GM04503 (cell line): ENCODE results near the gene SDCCAG8.
A peak's percentile ranks its signal among the peaks of the same experiment; 100 is the strongest.
"Not testable (repeated sequence)": the region's sequence is repeated elsewhere in the genome, so short reads cannot be mapped to it uniquely, and the experiment has no call there.

Source experiments
- DNase-seq: peaks from one replicate; pipeline ENCODE4 v3.0.0-alpha.2; 2012; ENCODE audit warnings: low read depth

The SDCCAG8 gene

DNA sequence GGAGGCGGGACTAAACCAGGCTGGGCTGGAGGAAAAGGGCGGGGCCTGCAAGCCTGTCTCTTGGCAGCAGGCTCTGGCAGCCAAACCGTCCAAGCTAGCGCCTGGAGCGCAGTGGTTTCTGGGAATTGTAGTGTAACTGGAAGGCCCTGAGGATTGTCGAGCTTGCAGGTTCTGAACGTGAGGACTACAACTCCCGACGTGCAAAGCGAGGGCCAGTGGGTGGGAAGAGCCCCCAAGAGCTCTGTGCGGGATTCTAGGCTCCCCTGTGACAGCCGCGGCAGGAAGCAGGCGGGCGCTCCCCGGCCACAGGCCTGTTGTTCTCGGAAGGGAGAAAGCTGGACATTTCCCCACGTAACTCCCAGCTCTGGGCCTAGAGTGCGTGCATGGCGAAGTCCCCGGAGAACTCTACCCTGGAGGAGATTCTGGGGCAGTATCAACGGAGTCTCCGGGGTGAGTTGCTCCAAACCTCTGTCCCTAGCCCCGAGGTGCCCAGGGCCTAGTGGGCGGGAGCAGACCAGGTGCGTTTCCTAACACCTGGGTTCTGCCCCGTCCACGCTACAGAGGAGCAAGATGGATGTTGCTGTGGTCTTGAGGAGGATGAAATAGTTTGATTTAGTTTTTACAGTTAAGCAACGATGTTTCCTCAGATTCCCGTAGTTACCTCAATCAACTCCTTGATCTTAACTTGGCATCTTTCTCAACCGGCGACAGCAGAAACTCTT lies at the start of gene SDCCAG8:
TSS of gene SDCCAG8 (plus strand) at position 251 of the 722 bp plus-strand sequence. CDS start at position 384, 133 bp downstream.
- peak; percentile 97 for DNase-seq

DNA sequence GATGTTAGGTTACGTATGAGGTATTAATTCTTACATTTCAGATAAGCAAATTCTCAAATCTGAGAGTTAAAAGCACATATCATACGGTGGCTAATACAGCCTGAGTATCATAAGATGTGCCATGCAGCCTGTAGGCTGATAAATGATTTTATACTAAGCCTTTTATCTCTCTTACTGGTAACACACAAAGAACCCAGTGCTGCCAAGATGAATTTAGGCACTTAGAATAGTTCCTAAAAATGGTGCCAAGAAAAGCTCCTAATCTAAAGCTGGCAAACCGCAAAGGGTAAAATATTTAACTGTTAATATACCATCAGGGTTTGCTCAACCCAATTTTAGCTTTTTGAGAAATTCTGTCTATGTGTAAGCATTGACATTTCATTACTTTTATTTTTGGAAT lies 43.9 kb upstream of the SDCCAG8 start:
- not testable (repeated sequence) for DNase-seq

DNA sequence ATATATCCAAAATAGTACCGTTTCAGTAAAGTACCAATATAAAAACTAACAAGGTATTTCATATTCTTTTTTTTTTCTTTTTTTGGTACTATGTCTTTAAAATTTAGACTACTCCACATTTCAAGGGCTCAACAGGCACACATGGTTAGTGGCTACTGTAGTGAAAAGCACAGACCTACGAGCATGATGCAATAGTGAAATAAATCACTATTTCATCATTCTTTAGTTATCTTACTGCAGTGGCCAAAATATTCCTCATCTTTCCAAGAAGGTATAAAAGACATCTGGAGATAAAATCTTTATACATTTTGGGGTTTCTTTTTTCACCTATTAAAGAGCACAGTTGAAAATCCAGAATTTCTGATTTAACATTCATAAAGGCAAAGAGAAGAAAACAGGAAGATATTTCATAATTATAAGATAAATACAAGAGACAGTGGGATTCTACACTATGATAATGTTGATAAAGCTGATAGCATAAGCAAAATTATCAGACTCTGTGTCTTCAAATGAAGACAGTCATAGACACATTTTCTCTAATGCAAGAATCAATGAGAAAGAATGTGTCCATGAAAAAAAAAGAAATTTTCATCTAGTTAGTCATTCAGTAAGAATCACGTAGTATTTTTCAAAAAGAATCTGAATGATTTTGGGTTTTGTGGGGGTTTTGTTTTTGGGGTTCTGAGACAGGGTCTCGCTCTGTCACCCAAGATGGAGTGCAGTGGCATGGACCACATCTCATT lies 42.6 kb upstream of the SDCCAG8 start:
- DNase-seq = no peak

DNA sequence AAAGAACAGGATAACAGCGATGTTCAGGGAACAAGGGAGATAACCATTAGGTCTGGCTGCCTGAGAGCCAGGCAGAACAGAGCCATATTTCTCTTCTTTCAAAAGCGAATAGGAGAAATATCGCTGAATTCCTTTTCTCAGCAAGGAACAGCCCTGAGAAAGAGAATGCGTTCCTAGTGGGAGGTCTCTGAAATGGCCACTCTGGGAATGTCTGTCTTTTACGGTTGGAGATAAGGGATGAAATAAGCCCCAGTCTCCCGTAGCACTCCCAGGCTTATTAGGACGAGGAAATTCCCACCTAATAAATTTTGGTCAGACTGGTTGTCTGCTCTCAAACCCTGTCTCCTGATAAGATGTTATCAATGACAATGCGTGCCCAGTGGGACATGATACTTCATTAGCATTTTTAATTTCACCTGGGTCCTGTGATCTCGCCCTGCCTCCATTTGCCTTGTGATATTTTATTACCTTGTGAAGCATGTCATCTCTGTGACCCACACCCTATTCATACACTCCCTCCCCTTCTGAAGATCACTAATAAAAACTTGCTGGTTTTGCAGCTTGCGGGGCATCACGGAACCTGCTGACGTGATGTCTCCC lies 40.5 kb upstream of the SDCCAG8 start:
- DNase-seq = not testable (repeated sequence)

DNA sequence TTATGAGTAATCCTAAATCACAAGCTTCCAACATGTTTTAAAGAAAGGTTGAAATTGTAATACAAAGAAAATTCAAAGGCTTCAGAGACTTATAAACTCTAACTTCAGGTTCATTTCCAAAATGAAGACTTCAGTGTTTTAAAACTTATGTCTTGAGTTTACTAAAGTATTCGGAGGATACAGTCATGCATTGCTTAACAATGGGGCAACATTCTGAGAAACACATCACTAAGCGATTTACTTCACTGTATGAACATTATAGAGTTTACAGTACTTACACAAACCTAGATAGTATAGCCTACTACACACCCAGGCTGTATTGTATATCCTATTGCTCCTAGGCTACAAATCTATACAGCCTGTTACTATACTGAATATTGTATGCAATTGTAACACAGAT lies 39.1 kb upstream of the SDCCAG8 start:
- DNase-seq = no peak

DNA sequence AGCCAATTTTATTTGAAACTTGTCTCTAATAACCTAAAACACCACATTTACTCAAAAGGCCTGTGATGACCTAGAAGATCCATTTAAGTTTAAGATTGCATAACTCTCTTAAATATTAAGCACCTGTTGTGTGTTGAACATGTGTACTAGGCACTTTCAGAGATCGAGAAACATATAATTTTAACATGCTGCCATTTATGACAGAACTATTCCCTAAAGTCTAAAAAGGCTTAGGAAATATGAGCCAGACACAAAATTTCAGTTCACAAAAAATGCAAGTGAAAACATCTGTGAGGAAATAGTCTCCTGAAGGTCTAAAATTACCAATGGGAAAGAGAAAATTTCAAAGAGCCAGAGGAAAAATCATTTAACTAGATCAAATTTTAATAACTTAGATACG lies 38.5 kb upstream of the SDCCAG8 start:
- DNase-seq = no peak

DNA sequence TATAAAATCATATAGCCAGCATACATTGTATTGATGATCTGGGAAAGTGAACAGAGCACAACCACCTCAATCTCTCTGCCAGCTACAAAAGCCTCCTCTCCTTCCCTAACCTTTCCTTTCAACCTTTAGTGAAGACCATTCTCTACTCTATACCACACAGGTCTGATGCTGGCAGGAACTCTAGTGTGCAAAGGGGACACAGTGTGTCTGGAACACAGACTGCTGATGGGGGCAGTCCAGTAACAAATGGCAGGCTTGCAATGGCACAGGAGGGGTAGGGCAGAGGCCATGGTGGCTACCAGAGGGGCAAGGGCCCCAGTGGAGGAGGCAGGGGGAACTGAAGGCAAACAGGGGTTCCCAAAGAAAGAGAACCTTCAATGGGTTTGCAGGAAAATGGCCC lies 37.8 kb upstream of the SDCCAG8 start:
- DNase-seq = no peak

DNA sequence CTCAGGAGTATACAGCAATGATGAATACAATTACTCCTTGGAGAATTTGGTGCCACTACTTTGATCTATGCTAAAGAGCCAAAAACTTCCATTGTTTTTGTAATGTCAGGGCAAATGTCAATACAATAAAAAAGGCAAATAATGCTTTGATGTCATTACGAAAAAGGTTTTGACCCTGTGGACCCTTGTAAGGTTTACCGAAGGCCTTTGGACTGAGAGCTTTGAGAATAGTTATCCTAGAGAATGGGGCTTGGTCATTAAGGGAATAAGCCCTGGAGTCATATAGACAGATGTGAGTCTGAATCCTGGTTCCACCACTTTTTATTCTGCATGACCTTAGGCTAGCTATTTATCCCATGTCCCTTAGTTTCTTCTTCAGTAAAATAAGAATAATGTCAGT lies 28.2 kb upstream of the SDCCAG8 start:
- DNase-seq = no peak

DNA sequence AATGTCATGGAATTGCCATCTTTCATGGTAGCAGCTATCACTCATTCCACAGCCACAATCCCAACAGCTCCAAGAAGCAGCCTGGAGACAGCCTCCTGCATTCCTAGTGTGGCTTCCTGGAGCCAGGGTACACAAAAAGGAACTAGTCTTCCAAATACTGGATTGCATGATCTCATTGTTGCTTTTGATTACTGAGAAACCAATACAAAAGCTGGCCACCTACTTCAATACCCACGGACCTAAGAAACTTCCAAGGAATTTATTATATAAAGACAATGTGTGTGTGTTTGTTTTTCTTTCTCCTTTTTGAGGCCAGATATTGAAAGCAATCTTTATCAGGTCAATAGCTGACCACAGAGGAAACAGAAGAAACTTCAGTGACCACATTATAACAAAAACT lies 26.3 kb upstream of the SDCCAG8 start:
- no peak for DNase-seq

DNA sequence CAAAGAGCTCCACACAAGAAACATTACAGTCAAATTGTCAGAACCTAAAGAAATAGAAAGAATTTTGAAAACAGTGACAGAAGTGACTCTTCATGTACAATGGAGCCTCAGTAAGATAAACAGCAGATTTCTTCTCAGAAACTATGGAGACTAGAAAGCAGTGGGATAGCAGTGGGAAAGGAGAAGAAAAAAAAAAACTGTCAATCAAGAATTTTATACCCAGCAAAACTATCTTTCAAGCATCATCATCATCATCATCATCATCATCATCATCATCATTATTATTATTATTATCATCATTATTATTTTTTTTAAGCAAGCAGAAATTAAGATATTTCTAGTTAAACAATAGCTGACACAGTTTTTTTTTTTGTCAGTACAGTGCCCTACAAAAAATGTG lies 24.9 kb upstream of the SDCCAG8 start:
- DNase-seq = no peak

DNA sequence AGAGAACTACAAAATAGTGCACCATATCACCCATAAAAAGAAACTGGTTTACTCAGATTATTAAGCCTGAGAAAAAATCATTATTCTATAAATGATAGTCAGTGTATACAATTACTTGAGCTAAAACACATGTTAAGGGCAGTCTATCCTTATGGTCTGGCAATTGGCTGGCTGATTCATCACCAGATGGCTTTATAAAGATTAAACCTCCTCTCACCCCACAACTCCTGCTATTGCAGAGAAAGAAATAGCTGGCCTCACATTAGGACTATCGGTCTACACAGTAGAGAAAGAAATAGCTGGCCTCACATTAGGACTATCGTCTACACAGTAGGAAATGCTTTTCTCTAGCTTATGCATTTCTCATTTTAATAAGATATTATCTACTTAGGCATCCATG lies 21.9 kb upstream of the SDCCAG8 start:
- DNase-seq = no peak

DNA sequence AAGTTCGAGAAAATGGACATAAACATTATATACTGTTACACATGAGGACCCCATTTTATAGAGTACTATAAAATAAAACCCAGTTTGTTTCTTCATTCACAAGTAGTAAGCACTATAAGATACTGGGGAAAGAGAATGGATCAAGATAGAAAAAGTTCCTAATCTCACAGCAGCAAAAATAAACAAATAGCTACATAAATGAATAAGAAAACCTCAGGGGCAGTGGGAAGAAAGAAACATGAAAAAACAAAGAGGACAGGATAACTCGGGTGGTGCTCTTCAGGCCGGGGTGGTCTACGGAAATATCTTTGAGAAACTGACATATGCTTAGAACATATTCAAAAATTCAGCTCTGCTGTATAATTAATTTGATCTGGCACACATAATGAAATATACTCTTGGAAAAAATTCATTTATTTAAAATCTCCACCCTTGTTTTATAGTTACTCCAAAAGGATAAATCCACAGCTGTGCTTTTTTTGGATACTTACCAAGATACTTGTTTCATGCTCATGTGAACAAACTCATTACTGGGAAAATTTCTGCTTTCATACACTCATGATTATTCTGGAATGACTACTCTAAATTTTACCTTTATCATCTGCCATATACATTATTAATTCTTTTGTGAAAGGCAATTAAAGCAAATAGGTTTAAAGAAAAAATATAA lies 20.7 kb upstream of the SDCCAG8 start:
- DNase-seq = no peak

DNA sequence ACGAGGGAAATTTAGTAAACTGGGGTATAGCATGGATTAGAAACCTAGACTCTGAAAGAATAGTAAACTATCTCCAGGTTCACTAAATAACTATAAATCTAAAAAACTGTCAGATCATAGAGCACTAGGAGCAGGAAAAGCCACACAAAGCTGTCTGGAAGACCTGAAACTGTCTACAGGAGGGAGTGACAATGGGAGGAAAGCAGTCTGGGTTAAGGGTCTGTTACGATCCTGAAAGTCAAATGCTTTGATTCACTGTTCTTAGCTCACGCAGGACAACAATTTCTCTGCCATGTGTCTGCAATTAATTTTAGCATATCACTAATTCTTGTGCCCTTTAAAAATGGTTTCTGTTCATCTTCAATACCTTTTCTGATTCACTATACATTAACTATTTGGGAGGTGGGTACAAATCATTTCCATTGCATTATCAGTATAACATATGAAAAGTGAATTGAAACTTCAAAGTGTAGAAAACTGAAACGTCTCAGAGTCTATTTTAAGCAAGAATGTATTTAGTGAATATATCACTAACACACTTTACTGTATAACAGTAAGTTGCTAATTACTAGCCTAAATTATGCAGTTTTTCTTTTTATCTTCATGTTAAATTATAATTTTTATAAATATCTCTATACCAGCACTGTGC lies 19.1 kb upstream of the SDCCAG8 start:
- DNase-seq = no peak

DNA sequence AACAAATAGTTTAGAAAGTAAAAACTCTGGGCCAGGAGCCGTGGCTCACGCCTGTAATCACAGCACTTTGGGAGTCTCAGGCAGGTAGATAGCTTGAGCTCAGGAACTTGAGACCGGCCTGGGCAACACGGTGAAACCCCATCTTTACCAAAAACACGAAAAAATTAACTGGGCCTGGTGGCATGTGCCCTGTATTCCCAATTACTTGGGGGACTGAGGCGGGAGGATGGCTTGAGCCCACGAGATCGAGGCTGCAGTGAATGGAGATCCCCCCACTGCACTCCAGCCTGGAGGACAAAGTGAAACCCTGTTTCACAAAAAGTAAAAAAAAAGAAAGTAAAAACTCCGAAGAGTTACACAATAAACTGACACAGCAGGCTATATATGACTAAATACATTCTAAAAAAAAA lies 11.4 kb upstream of the SDCCAG8 start:
- no peak for DNase-seq

DNA sequence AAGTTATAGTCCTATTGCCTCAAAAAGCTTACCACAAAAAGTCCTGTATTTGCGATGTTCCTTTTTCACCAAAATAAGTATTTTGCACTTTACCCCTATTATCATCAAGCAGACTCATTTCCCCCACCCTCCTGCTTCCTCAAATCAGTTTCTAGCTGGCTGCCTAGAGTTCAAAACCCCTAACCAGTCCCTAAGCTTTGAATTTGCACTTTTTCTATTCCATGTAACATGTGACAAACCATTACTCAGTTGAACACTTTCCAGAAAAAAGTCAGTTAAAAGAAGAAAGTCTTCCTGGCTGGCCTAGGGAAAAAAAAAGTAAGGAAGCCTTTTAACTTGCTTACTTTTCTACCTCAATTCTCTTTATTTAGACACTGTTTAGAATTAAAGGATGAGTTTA lies 8.9 kb upstream of the SDCCAG8 start:
- DNase-seq = no peak

DNA sequence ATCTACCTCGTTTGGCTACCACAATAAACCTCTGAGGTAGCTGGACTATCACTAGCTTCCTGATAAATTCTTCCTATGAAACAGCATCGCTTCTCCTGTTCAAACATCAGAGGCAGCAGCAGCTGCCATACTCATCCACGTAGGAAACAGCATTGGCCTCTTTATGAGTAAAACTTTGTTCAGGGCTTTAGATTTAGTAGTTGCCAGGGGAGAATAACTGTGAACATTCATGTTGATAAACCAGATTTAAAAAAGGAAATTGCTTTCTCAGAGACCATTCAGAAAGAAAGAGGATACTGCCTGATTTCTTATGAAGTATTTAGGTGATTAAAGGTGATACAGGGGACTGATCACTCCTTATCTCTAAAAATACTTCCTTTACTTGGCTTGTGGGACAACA lies 7.9 kb upstream of the SDCCAG8 start:
- no peak for DNase-seq

DNA sequence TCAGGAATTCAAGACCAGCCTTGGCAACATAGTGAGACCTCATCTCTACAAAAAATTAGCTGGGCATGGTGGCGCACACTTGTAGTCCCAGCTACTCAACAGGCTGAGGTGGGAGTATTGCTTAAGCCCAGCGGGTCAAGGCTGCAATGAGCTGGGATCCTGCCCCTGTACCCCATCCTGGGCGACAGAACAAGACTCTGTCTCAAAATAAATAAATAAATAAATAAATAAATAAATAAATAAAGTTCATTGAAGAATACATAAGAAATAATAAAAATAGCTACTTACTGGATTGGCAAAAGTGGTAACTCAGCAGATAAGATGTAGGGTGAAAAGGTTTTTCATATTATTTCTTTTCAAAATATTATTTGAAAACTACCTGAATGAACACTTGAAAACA lies 6.6 kb upstream of the SDCCAG8 start:
- DNase-seq = no peak

DNA sequence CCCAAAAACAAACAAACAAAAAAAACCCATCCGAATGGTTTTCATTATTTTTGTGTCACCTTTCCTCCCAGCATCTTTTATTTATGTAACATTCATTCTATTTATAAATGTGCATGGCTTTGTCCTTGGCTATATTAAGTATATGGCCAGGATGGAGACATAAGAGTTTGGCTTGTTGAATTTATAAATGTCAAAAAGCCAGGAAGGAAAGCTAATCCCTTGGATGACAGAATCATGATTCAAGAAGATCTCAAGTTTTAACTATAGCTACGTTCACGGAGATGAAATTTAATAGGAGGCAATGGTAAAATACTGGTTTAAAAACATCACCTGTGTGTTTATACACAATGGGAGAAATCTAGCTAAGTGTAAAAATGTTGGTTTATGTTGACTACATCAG lies 5.7 kb upstream of the SDCCAG8 start:
- no peak for DNase-seq

DNA sequence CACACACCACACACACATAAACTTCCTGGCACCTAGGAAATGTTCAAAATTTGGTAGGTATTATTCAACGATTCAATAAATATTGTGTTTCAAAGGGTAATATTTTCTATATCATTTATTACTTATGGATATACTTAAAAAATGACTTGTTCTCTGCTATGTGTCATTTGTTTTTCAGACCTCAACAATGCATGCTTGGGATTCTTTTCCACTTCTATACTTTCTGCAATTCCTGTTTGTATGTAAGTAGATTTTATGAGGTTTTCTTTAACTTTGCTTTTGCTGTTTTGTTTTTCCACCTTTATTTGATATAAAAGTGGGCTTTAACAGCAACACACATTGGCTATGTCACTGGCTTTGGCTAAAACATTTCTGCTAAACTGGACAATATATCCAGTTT lies 4.3 kb upstream of the SDCCAG8 start:
- DNase-seq = no peak

DNA sequence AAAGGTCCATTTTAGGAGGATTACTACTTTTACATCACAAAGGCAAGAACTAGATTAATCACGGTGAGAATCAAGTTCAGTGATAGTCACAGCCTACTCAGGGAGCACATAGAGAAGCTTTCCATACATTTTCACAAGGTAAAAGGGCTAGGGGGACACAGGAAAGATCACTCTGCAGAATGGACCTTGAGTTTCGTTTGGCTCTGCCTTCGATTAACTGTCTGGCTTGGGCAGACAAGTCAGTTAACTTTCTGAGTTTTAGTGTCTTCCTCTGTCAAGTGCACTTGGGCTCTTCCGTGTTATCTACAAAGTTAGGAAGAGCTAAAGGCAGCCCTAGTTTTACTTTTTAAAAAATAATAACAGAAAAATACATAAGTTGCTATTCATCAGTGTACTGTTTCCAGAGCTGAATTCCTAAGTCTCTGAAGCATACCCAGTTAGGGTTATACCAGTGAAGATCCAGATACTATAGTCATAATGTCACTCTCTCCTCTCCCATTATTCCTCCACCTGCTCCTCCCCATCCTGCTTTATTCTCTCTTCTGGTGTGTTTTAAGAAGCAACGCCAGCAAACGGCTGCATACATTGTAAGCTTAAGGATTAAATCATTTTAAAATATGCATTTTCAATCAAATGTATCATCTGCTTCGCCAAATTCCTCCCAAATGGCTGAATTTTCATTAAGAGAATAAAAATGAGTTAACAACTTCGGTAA lies 2.5 kb upstream of the SDCCAG8 start:
- DNase-seq = no peak

DNA sequence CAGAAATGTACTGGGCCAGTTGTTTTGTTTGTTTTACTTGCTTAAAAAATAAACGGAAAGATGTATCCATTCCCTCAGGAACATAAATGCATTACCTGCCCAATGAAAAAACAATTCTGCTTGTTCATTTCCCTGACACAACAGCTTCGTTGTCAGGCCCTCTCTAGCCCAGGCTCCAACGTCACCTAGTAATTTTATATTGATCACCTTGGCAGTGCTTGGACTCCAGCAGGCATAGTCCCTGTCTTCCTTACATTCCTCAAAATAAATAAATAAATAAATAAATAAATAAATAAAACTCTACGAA lies 2.0 kb upstream of the SDCCAG8 start:
- DNase-seq = no peak
